ENCODE measurements around the gene HERC2. TPM values are rescaled to one million over a fixed set of nuclear protein-coding genes. Genes with fewer than 3 reads are reported as not detected.

The HERC2 gene
- polyA plus RNA-seq, 1 of the 3 experiments (the other 2 are of a cell fraction) = 22.3 TPM

GRCh38 chr15:28243901-28244300 is 78.1 kb downstream of the HERC2 start:
- no peak for DNase-seq
- no peak overlapping the region for H3K27ac ChIP-seq (ENCODE audit: low read depth in 2 of 2, low read length in 1 of 2)
- no peaks in the 10 kb centered on the region for H3K9me3 ChIP-seq
- peaks cover 55 to 57% of the 10 kb centered on the region in 2 experiments for H3K36me3 ChIP-seq (replicated peaks in 1 of 2; ENCODE audit: control insufficient read depth in 1 of 2, insufficient read depth in 2 of 2, low read length in 1 of 2)
- no peak overlapping the region for H2AFZ ChIP-seq (ENCODE audit: low read depth)
- H3F3A ChIP-seq (replicated peaks; ENCODE audit: insufficient read depth) = peaks cover 4% of the 10 kb centered on the region
- WGBS (ENCODE audit: low lambda C conversion rate) = 98% methylated on average over 6 of the region's 6 CpGs
- H3K9ac ChIP-seq = no peak overlapping the region
- H3K4me3 ChIP-seq (ENCODE audit: low read depth in 2 of 2, low read length in 1 of 2) = no peak overlapping the region
- H4K20me1 ChIP-seq (ENCODE audit: insufficient read depth) = no peaks in the 10 kb centered on the region
- no peaks in the 10 kb centered on the region for H3K4me1 ChIP-seq (ENCODE audit: control insufficient read depth in 1 of 2, insufficient read depth in 2 of 2, low read depth in 1 of 2, low read length in 1 of 2)
- H3K9me2 ChIP-seq = no peaks in the 10 kb centered on the region
- ChIA-PET CTCF (no interaction called here), POLR2A (no interaction called here)
- TF ChIP-seq PBX3 (IDR thresholded peaks at IDR 0.05) (no peak), EP300 (IDR thresholded peaks at IDR 0.05; ENCODE audit: borderline replicate concordance in 1 of 2, low read depth in 1 of 2, low read length in 1 of 2) (no peak), RAD21 (IDR thresholded peaks at IDR 0.05; ENCODE audit: low read length) (no peak), SMC3 (IDR thresholded peaks at IDR 0.05; ENCODE audit: low read depth, low read length) (no peak), IRF3 (IDR thresholded peaks at IDR 0.05; ENCODE audit: low read depth, low read length) (no peak), ZBTB33 (IDR thresholded peaks at IDR 0.05; ENCODE audit: borderline replicate concordance, low read depth) (no peak), SIN3A (IDR thresholded peaks at IDR 0.05; ENCODE audit: borderline replicate concordance, low read depth, low read length) (no peak), MEF2A (IDR thresholded peaks at IDR 0.05; ENCODE audit: borderline replicate concordance, low read depth) (no peak), NRF1 (IDR thresholded peaks at IDR 0.05; ENCODE audit: low read depth, low read length) (no peak), FOXM1 (IDR thresholded peaks at IDR 0.05; ENCODE audit: low read depth) (no peak), USF1 (IDR thresholded peaks at IDR 0.05; ENCODE audit: borderline replicate concordance, low read depth) (no peak), EZH2phosphoT487 (IDR thresholded peaks at IDR 0.05; ENCODE audit: borderline replicate concordance, low read depth) (no peak), TEAD4 (IDR thresholded peaks at IDR 0.05; ENCODE audit: borderline replicate concordance, insufficient read depth) (no peak)
- H3K27me3 ChIP-seq (ENCODE audit: insufficient read depth) = no peaks in the 10 kb centered on the region
- H3K4me2 ChIP-seq = no peak overlapping the region
- H3K79me2 ChIP-seq (ENCODE audit: insufficient read depth) = no peaks in the 10 kb centered on the region

Measured in SK-N-SH (cell line).